HL-60 (cell line): Measurements from ENCODE around the gene POLR1G.

Experiments
- GABPA ChIP-seq: IDR thresholded peaks from 2 replicates; pipeline ENCODE4 v1.6.1; 2012; ENCODE audit warnings: low read depth
- POLR2AphosphoS5 ChIP-seq: IDR thresholded peaks from 2 replicates; pipeline ENCODE4 v1.6.1; 2012; ENCODE audit warnings: low read depth
- SPI1 ChIP-seq: IDR thresholded peaks from 2 replicates; pipeline ENCODE4 v1.6.1; 2012; ENCODE audit warnings: low read depth, mild to moderate bottlenecking, borderline replicate concordance
- TF ChIP-seq, protein P1 (sequence below): IDR thresholded peaks from one replicate; pipeline ENCODE4 v1.5.1; 2011; ENCODE audit warnings: low read length, control low read depth, inconsistent platforms; ENCODE audit not compliant: insufficient read depth
- TF ChIP-seq, protein P2 (sequence below): IDR thresholded peaks from 2 replicates; pipeline ENCODE4 v1.6.1; 2012; ENCODE audit warnings: low read depth; ENCODE audit not compliant: insufficient replicate concordance

GRCh38 chr19:45362291-45362690, 44.2 kb upstream of the POLR1G start:
- TF ChIP-seq POLR2AphosphoS5 (no peak), SPI1 (no peak), GABPA (no peak)
- TF ChIP-seq, protein P1, sequence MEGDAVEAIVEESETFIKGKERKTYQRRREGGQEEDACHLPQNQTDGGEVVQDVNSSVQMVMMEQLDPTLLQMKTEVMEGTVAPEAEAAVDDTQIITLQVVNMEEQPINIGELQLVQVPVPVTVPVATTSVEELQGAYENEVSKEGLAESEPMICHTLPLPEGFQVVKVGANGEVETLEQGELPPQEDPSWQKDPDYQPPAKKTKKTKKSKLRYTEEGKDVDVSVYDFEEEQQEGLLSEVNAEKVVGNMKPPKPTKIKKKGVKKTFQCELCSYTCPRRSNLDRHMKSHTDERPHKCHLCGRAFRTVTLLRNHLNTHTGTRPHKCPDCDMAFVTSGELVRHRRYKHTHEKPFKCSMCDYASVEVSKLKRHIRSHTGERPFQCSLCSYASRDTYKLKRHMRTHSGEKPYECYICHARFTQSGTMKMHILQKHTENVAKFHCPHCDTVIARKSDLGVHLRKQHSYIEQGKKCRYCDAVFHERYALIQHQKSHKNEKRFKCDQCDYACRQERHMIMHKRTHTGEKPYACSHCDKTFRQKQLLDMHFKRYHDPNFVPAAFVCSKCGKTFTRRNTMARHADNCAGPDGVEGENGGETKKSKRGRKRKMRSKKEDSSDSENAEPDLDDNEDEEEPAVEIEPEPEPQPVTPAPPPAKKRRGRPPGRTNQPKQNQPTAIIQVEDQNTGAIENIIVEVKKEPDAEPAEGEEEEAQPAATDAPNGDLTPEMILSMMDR, result no peak
- TF ChIP-seq, protein P2, sequence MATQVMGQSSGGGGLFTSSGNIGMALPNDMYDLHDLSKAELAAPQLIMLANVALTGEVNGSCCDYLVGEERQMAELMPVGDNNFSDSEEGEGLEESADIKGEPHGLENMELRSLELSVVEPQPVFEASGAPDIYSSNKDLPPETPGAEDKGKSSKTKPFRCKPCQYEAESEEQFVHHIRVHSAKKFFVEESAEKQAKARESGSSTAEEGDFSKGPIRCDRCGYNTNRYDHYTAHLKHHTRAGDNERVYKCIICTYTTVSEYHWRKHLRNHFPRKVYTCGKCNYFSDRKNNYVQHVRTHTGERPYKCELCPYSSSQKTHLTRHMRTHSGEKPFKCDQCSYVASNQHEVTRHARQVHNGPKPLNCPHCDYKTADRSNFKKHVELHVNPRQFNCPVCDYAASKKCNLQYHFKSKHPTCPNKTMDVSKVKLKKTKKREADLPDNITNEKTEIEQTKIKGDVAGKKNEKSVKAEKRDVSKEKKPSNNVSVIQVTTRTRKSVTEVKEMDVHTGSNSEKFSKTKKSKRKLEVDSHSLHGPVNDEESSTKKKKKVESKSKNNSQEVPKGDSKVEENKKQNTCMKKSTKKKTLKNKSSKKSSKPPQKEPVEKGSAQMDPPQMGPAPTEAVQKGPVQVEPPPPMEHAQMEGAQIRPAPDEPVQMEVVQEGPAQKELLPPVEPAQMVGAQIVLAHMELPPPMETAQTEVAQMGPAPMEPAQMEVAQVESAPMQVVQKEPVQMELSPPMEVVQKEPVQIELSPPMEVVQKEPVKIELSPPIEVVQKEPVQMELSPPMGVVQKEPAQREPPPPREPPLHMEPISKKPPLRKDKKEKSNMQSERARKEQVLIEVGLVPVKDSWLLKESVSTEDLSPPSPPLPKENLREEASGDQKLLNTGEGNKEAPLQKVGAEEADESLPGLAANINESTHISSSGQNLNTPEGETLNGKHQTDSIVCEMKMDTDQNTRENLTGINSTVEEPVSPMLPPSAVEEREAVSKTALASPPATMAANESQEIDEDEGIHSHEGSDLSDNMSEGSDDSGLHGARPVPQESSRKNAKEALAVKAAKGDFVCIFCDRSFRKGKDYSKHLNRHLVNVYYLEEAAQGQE, result no peak
